ENCODE measurements around the gene FAT3. TPM values are rescaled to one million over a fixed set of nuclear protein-coding genes. Genes with fewer than 3 reads are reported as not detected.

The FAT3 gene
- total RNA-seq, 1 experiment from 2014 or later, result 0.02 TPM

DNA sequence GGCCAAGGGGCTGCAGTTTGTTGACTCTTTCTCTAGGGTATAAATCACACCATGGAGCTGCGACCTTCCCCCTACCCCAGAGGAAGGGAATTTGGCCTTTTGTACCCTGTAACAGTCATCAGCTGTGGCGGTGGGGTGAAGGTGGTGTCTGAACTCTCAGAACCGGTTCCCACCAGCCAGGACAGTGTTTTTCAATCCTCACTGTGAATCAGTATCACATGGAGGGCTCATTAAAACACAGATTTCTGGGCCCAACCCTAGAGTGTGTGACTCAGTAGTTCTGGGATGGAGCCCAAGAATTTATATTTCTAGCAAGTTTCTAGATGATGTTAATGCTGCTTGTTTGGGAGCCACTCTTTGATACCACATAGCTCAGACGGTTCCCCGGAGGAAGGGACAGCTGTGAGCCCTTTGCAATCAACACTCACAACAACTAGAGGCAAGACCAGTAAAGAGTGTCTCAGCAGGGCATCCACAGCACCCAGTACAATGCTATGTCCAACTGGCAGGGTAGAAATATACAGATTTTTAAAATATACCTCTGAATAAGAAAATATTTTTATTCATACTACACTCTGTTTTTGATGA, 43.9 kb upstream of the FAT3 start:
- no peaks in the 10 kb centered on the region for H3K9me3 Mint-ChIP-seq (ENCODE audit: unreplicated experiment)
- H3K27me3 Mint-ChIP-seq (ENCODE audit: insufficient read depth, unreplicated experiment), result no peaks in the 10 kb centered on the region
- H3K4me1 Mint-ChIP-seq (ENCODE audit: insufficient read depth, unreplicated experiment), result peaks cover 20% of the 10 kb centered on the region
- peak; percentile 71 for DNase-seq (ENCODE audit: unreplicated experiment)
- H3K4me3 Mint-ChIP-seq (ENCODE audit: unreplicated experiment), result peak overlapping the region; percentile 21
- intact Hi-C loops (cut with micrococcal nuclease), result no loop called here
- BruUV-seq (replicated peaks), result no TSS peak
- CTCF ChIA-PET, result interaction anchor here (0.7 kb wide), 1 partner anchor 426 kb away, joined by 3 read pairs; no protein-coding TSS in a partner anchor
- POLR2A ChIA-PET, result interaction anchor here (0.7 kb wide), 1 partner anchor 36 kb away, joined by 3 read pairs; no protein-coding TSS in a partner anchor
- TF ChIP-seq, protein P1, sequence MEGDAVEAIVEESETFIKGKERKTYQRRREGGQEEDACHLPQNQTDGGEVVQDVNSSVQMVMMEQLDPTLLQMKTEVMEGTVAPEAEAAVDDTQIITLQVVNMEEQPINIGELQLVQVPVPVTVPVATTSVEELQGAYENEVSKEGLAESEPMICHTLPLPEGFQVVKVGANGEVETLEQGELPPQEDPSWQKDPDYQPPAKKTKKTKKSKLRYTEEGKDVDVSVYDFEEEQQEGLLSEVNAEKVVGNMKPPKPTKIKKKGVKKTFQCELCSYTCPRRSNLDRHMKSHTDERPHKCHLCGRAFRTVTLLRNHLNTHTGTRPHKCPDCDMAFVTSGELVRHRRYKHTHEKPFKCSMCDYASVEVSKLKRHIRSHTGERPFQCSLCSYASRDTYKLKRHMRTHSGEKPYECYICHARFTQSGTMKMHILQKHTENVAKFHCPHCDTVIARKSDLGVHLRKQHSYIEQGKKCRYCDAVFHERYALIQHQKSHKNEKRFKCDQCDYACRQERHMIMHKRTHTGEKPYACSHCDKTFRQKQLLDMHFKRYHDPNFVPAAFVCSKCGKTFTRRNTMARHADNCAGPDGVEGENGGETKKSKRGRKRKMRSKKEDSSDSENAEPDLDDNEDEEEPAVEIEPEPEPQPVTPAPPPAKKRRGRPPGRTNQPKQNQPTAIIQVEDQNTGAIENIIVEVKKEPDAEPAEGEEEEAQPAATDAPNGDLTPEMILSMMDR (IDR thresholded peaks at IDR 0.05; ENCODE audit: unreplicated experiment), result no peak
- H3K27ac Mint-ChIP-seq (ENCODE audit: low read depth, unreplicated experiment), result peak overlapping the region; percentile 92
- no peaks in the 10 kb centered on the region for H3K36me3 Mint-ChIP-seq (ENCODE audit: insufficient read depth, unreplicated experiment)

DNA sequence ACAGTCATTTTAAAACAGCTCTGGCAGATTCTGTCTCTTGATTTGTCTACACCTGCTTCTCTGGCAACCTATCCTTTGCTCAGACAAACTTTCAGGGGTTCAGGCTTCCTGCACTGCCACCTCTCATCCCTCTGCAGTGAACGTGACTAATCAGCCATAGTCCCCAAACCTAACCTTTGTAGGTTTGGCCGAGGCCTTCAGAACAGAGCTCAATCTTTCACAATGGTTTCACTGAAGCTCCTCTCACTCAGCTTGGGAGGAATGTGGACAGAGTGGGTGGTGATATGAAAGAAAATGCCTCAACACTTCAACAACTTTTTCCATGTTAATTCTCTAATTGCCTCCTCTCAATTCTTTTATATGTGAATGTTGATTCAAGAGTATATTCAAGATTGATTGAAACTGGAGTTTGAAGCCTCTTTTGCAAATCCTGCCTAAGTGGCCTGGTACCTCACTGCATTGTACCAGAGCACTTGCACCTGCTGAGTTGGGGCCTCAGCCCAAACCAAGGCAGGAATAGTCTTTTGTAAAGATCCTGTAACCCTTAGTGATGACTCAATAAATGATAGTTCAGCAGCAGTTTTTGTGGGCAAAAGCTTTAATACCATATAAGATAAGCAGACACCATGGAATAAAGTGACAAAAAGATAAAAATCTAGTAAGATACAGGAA, 33.9 kb upstream of the FAT3 start:
- H3K9me3 Mint-ChIP-seq (ENCODE audit: unreplicated experiment), result no peaks in the 10 kb centered on the region

DNA sequence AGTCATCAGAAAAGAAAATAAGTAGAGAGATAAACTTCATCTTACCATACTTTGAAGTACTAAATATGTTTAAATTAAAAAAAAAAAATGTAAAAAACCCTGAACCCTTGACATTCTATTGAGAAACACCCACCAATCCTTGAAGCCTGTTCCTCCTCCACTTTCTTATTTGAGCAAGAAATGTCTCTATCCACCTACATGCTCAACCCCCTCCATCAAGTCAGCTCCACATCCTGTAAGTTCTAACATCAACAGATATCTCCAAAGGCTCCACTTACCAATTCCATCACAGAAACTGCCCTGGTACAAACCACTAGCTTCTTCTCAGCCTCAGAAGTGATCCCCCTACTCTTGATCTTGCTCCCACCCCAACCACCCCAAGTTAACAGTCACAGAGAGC, 32.5 kb upstream of the FAT3 start:
- no peaks in the 10 kb centered on the region for H3K9me3 Mint-ChIP-seq (ENCODE audit: unreplicated experiment)
- H3K27ac Mint-ChIP-seq (ENCODE audit: low read depth, unreplicated experiment), result no peak overlapping the region
- H3K36me3 Mint-ChIP-seq (ENCODE audit: insufficient read depth, unreplicated experiment), result no peaks in the 10 kb centered on the region
- TF ChIP-seq, protein P1 (IDR thresholded peaks at IDR 0.05; ENCODE audit: unreplicated experiment), result no peak
- CTCF ChIA-PET, result no interaction called here
- intact Hi-C loops (cut with micrococcal nuclease), result no loop called here
- no TSS peak for BruUV-seq (replicated peaks)
- H3K27me3 Mint-ChIP-seq (ENCODE audit: insufficient read depth, unreplicated experiment), result no peaks in the 10 kb centered on the region
- no peaks in the 10 kb centered on the region for H3K4me1 Mint-ChIP-seq (ENCODE audit: insufficient read depth, unreplicated experiment)
- H3K4me3 Mint-ChIP-seq (ENCODE audit: unreplicated experiment), result no peak overlapping the region
- POLR2A ChIA-PET, result interaction anchor here (0.6 to 0.7 kb wide), 2 partner anchors 15 to 1389 kb away, joined by 3 to 6 read pairs; no protein-coding TSS in a partner anchor
- no peak for DNase-seq (ENCODE audit: unreplicated experiment)

More for the DNA sequence above, 33.9 kb upstream of the FAT3 start:
- no peaks in the 10 kb centered on the region for H3K27me3 Mint-ChIP-seq (ENCODE audit: insufficient read depth, unreplicated experiment)
- TF ChIP-seq, protein P1 (IDR thresholded peaks at IDR 0.05; ENCODE audit: unreplicated experiment), result no peak
- no peak overlapping the region for H3K4me3 Mint-ChIP-seq (ENCODE audit: unreplicated experiment)
- BruUV-seq (replicated peaks), result no TSS peak
- no peak for DNase-seq (ENCODE audit: unreplicated experiment)
- H3K4me1 Mint-ChIP-seq (ENCODE audit: insufficient read depth, unreplicated experiment), result no peaks in the 10 kb centered on the region
- intact Hi-C loops (cut with micrococcal nuclease), result no loop called here
- ChIA-PET CTCF (no interaction called here), POLR2A (no interaction called here)
- no peaks in the 10 kb centered on the region for H3K36me3 Mint-ChIP-seq (ENCODE audit: insufficient read depth, unreplicated experiment)
- no peak overlapping the region for H3K27ac Mint-ChIP-seq (ENCODE audit: low read depth, unreplicated experiment)

DNA sequence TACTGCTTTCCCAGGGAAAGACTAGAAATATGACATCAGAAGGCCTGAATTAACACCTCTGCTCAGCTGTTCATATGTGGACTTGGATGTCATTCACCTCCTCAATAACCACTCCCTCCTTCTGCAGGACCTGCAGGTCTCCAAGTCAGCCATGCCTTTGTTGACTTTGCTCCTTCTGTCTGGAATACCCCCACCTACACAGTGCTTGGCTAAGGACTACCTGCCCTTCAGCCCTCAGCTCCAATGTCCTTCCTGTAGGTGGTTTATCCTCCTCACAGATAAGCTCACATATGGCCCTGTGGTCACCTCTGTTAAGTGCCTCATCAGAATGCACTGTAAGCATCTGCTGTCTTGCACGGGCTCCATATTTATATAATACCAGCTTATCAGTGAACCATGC, 26.4 kb upstream of the FAT3 start:
- H3K27ac Mint-ChIP-seq (ENCODE audit: low read depth, unreplicated experiment), result no peak overlapping the region
- CTCF ChIA-PET, result interaction anchor here (0.7 to 0.9 kb wide), 3 partner anchors 13 to 206 kb away, joined by 3 to 4 read pairs (median 3); no protein-coding TSS in a partner anchor
- TF ChIP-seq, protein P1 (IDR thresholded peaks at IDR 0.05; ENCODE audit: unreplicated experiment), result no peak
- no peaks in the 10 kb centered on the region for H3K4me1 Mint-ChIP-seq (ENCODE audit: insufficient read depth, unreplicated experiment)
- BruUV-seq (replicated peaks), result no TSS peak
- no peak for DNase-seq (ENCODE audit: unreplicated experiment)
- H3K4me3 Mint-ChIP-seq (ENCODE audit: unreplicated experiment), result no peak overlapping the region
- intact Hi-C loops (cut with micrococcal nuclease), result no loop called here
- H3K9me3 Mint-ChIP-seq (ENCODE audit: unreplicated experiment), result no peaks in the 10 kb centered on the region
- POLR2A ChIA-PET, result interaction anchor here (0.7 kb wide), 2 partner anchors 357 to 495 kb away, joined by 3 read pairs; no protein-coding TSS in a partner anchor
- H3K27me3 Mint-ChIP-seq (ENCODE audit: insufficient read depth, unreplicated experiment), result no peaks in the 10 kb centered on the region
- no peaks in the 10 kb centered on the region for H3K36me3 Mint-ChIP-seq (ENCODE audit: insufficient read depth, unreplicated experiment)

Measured in MCF 10A (cell line).